GM12875 (cell line): ENCODE results near the gene EDC3.

Experiments
- H3K4me3 ChIP-seq: one replicate; pipeline ENCODE4 v1.5.1; 2011; ENCODE audit warnings: low read depth, low read length, control low read depth
- CTCF ChIP-seq: IDR thresholded peaks from 2 replicates; pipeline ENCODE4 v1.5.1; 2011; ENCODE audit warnings: low read depth, mild to moderate bottlenecking, control low read depth, inconsistent platforms, low read length, moderate library complexity, borderline replicate concordance; ENCODE audit not compliant: insufficient read depth

EDC3 gene

GRCh38 chr15:74609938-74610301 lies 85.9 kb downstream of the EDC3 start:
- TF ChIP-seq CTCF: no peak
- H3K4me3 ChIP-seq: no peak overlapping the region

GRCh38 chr15:74608786-74609185 lies 87.0 kb downstream of the EDC3 start:
- H3K4me3 ChIP-seq: no peak overlapping the region
- TF ChIP-seq CTCF: no peak

- TF ChIP-seq CTCF: no peak
These were observed 90.1 kb downstream of the EDC3 start for GRCh38 chr15:74605795-74606150.

GRCh38 chr15:74604983-74605794 lies 90.6 kb downstream of the EDC3 start:
- TF ChIP-seq CTCF: no peak
- no peak overlapping the region for H3K4me3 ChIP-seq

More at GRCh38 chr15:74605795-74606150, 90.1 kb downstream of the EDC3 start:
- no peak overlapping the region for H3K4me3 ChIP-seq

GRCh38 chr15:74603789-74604705 lies 91.8 kb downstream of the EDC3 start:
- TF ChIP-seq CTCF: no peak
- no peak overlapping the region for H3K4me3 ChIP-seq

- TF ChIP-seq CTCF: no peak
- no peak overlapping the region for H3K4me3 ChIP-seq
These were observed 92.6 kb downstream of the EDC3 start for GRCh38 chr15:74603026-74603788.
